ENCODE data around the gene SERPINB12.

The SERPINB12 gene

DNA sequence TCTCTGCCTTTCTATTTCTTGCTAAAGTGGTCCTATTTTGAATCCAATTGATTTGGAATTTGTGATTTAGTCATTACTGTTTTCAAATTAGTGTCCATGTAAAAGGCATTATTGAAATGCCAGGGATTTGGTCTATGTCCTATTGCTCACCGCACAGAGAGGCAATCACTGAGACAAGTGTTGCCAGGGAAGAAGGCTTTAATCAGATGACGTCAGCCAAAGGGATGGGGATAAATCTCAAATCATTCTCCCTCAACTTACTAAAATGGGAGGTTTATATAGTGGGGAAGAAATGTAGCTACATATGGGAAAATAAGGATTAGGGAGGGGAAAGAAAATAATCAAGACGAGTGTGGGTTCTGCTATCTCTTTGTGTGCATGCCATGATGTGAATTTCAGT lies 9.6 kb downstream of the SERPINB12 start:
- no peak for DNase-seq (ENCODE audit: low read depth in 2 of 2)

DNA sequence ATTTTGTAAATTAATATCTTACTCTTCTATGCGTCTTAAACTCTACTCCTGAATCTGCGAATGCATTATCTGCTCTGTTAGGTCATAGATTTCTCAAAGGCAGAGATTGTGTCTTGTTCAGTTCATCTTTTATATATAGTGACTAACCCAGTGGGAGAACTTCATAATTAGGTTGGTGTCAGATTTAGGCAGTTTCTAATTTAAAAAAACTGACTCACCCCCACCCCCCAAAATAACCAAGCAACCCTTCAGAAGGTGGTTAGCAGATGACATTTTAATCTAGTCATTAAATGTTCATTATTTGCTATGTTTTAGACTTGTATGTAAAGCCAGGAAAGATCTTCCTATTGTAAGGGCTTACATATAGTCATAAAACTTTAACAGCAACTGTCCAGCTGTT lies 10.4 kb downstream of the SERPINB12 start:
- no peak for DNase-seq (ENCODE audit: low read depth in 2 of 2)

DNA sequence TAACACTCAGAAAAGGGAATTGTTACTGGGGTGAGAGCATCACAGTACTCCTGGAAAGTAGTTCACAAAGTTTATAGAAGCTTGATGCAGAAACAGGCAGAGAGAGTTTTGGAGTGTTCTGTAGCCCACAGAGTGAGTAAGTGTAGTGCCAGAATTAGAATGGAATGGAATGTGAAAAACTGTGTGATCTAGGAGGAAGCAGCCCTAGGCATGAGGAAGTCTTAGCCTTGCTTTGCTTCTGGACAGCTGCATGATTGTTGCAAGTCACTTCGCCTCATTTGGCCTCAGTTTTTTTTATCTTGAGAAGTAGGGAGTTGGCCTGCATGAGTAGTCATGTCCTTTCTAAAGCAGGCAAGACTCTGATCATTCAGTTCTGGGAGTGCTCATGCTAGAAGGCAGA lies 10.9 kb downstream of the SERPINB12 start:
- DNase-seq (ENCODE audit: low read depth in 2 of 2) = no peak

DNA sequence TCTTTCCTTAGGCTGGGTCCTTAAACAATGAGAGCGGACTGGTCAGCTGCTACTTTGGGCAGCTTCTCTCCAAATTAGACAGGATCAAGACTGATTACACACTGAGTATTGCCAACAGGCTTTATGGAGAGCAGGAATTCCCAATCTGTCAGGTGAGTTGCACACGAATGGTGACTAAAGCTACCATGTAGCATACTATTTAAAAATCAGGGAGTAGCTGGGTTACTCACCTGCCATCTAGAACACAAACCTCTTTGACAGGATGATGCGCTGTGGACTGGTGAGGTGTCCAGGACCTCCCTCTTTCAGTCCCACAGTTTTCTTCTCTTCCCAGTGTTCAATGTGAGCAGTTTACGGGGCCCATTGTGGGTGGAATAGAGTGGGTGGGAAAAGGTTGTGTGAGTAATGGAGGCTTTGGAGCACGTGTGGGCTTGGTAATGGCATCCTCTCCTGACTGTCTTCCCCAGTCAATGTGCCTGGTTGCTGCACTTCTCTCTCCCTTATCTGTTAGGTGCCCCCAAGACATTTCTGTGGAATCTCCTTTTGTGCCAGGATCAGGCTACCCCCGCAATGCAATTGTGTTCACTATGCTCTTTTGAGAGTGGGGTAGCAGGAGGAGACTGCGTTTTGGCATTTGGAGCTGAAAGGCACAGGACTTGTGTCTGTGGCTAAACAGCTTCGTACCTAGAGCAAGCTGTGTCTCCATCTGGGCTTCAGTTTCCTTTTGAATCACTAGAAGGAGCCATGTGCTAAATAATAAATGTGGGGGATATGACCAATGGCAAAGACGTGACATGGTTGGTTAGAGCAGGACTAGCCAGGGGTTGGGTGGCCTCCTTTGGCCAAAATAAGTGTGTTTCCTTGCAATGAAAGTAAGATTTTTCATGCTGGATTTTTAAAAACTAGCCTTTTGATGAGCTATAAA lies 17.7 kb downstream of the SERPINB12 start:
- DNase-seq (ENCODE audit: low read depth in 2 of 2) = no peak

DNA sequence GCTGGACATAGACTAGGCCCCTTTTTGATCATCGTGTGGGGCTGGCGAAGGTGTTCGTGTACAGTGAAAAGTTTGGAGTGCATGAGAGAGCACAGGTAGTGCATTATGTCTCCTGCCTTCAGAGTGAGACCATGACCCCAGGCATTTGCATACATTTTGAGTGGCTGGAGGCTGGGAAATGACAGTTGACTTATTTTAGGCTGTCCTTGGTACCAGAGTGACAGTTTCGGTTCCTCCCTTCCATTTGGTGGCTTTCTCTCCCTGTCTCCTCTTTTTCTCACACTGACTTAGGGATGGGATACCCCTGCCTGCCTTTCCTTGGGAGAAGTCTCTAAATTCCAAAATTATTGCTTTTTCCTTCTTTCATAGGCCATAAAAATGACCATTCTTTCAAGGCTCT lies 20.1 kb downstream of the SERPINB12 start:
- no peak for DNase-seq (ENCODE audit: low read depth in 2 of 2)

DNA sequence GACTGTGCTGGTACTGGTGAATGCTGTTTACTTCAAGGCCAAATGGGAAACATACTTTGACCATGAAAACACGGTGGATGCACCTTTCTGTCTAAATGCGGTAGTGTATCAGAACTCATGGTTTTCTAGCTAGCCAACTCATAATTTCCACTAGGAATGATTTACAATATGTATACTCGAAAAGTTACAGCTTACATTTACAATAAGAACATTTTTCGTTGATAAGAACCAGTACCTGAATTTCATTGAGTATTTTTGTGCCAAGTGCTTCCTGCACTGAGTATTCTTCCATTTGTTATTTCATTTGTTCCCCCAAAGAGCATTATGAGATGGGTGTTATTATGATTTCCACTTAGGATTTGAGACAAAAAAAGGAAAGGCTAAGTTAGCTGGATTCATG lies 21.9 kb downstream of the SERPINB12 start:
- DNase-seq (ENCODE audit: low read depth in 2 of 2) = no peak

DNA sequence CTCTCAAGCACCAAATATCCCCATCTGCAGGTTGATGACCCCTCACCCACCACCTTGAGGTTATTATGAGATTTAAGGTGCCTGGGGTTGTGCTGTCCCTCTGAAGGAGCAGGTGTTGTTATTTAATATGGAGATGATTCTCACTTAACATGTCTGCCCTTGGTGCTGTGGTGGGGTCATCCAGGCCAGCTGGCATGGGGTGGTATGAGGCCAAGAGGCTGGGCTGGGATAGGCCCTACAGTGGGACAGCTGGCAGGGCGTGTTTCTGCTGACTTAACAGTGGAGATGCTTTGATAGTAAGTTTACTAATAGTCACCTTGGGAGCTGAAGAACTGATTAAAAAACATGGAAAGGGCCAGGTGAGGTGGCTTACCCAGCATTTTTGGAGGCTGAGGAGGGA lies 22.4 kb downstream of the SERPINB12 start:
- no peak for DNase-seq (ENCODE audit: low read depth in 2 of 2)

DNA sequence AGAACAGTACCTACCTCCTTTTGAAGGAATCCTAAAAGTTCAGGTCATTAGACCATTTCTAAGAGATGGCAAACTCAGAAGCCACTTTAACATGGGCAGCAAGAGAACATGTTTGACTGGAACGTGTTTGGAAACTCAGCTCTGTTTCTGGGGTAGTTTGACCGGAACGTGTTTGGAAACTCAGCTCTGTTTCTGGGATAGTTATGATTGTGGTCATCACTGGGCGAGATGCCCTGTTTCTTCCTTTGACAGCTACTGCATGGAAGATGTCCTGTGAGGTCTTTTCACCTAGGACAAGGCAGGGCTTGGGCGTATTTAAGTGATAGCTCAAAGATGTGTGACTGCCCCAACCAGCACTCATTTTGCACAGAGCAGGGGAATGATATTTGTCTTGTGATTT lies 25.1 kb downstream of the SERPINB12 start:
- no peak for DNase-seq (ENCODE audit: low read depth in 2 of 2)

DNA sequence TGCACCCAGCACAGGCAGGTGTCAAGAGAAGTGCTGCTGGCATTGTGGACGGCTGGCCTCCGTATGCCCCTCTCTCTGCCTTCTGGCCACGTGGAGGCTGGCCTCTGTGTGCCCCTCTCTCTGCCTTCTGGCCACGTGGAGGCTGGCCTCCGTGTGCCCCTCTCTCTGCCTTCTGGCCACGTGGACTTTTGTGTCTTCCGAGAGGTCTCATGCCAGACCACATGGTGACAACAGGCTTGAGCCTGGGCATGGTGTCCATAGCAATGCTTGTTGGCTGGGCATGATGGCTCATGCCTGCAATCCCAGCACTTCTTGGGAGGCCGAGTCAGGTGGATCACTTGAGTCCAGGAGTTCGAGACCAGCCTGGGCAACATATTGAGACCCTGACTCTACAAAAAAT lies 25.7 kb downstream of the SERPINB12 start:
- no peak for DNase-seq (ENCODE audit: low read depth in 2 of 2)

DNA sequence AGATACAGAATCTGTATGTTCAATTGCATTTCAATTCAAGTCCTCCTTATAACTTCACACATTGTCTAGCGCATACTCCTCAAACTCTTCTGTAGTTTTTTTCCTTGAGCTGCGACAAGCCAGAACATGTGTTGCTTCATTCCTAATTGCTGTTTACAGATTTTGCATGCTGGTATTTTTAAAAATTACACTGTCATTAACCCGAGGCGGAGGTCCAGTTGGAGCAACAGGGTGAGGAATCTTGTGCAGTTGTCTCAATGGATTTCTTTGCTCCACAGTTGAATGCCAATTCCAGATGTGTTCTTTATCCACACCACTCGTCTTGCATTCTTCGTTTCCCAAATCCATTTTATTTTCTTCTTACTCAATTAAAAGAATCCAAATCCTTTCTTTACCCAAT lies 28.6 kb downstream of the SERPINB12 start:
- DNase-seq (ENCODE audit: low read depth in 2 of 2) = no peak

DNA sequence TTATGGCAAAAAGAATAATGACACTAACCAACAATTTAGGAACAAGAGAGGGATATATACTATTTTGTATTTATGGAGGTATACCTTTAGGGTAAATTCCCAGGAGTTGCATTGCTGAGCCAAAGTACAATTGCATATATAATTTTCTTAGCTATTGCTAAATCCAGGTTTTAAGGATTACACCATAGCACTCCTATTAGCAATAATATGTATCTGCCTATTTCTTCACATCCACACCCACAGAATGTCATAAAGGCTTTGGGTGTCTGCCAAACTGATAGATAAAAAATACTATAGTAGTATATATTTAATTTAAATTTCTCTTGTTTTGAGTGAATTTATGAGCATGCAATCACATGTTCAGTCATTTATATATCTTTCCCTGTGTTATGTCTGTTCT lies 33.5 kb downstream of the SERPINB12 start:
- no peak for DNase-seq (ENCODE audit: low read depth in 2 of 2)

DNA sequence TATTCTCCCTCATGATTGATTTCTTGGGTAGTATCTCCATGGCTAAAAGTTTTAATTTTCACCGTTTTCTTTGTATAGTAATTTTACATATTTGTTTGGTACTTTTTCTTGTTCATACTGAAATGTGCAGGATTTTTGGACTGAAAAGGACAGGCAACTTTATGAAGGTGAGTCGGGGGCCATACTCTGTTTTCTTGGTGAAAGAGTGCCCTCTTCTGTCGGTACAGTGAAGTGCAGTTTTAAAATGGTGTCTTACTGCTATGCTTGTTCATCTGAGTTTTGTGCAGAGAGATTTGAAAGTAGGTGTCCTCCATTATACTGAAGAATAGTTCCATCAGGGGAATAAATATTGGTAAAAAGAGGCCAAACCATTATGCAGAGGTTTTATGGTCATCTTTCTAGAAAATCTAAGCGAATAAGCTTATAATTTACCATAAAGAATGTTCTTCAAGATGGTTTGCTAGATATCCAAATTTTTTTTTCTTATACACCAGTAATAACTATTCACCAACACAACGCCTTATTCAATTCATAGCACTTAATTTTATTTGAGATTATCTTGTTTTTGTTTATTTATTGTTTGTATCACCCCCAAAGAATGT lies 36.3 kb downstream of the SERPINB12 start:
- DNase-seq (ENCODE audit: low read depth in 2 of 2) = no peak

DNA sequence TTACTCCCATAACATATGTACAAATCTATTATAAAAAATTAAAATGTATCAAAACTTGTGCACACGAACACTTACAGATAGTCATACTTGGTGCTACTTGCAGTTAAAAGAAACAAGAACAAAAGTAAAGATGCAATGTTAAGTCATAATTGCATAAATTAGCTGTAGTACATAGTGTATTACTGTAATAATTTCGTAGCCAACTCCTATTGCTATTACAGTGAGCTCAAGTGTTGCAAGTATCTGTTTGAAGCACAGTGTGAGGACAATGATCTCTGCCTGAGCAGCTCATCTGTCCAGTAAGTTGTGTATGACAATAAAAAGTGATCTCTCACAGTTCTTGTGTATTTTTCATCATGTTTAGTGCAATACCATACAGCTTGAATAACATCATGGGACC lies 37.4 kb downstream of the SERPINB12 start:
- DNase-seq (ENCODE audit: low read depth in 2 of 2) = no peak

DNA sequence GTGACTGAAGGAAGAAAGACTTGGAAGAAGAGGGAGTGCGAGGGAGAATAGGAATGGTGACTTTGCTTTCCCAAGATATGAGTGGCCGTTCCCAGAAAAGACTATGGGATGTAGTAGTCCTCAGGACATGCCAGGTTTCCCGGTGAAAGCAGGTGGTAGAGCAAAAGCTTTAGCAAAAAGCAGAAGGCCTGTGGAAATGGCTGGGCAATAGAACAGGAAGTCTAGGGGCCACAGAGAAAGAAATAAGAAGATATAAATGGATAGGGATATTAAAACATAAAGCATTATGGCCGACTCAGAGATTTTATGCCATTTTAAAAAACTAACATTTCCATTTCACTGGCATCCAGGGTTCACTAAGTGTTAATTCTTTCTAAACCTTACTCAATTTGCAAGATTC lies 43.8 kb downstream of the SERPINB12 start:
- DNase-seq (ENCODE audit: low read depth in 2 of 2) = no peak

DNA sequence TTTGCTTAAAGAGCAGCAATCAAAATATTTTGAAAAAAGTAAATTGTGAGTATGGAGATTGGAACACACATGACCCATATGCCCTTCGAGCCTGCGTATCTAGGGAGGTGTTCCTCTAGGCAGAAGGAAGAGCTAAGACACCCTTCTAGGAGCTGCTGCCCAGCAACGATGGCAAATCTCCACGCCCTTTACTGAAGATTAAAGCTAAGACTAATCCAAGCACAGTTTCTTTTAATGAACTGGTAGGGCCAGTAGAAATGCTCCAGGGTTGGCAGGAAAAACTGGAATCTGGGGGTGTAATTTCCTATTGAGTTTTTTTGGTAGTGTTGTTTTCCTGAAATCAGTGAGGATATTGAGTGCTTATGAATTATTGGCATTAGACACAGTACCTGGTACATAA lies 44.3 kb downstream of the SERPINB12 start:
- no peak for DNase-seq (ENCODE audit: low read depth in 2 of 2)

DNA sequence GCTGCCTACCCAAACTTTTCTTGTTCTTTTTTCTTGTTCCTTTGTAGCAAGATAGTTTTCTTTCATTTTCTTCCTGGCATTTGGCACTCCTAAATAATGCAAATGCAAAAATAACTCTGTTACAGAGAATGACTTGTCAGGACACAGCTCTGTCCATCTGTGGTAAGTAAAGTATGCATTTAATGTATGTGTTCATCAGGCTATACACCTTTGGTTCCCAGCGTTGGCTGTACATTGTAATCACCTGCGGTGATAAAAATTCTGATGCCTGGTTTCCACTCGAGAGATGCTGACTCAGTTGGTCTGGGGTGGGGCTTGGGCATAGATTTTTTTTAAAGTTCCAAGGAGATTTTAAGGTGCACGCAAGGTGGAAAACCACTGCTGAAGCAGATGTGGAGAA lies 44.8 kb downstream of the SERPINB12 start, which contains the start of gene SERPINB13:
TSS of gene SERPINB13 (plus strand) at position 378 of the 400 bp plus-strand sequence. CDS start 1,325 bp downstream, outside the sequence.
- DNase-seq (ENCODE audit: low read depth in 2 of 2) = no peak

DNA sequence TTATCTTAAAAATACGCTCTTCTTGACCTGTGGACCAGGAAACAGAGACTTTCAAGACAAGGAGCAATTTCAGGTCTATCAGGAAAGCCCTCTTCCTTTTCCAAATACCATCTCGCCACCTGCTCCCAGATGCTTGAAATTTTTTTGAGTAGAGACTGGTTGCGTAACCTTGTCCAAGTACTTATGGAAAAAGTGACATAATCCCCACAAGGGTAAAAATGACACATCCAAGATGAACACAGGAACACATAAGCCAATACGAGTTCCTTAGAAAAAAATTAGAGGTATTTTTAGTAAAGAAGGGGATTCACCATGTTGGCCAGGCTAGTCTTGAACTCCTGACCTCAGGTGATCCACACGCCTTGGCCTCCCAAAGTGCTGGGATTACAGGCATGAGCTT lies 46.7 kb downstream of the SERPINB12 start:
- no peak for DNase-seq (ENCODE audit: low read depth in 2 of 2)

DNA sequence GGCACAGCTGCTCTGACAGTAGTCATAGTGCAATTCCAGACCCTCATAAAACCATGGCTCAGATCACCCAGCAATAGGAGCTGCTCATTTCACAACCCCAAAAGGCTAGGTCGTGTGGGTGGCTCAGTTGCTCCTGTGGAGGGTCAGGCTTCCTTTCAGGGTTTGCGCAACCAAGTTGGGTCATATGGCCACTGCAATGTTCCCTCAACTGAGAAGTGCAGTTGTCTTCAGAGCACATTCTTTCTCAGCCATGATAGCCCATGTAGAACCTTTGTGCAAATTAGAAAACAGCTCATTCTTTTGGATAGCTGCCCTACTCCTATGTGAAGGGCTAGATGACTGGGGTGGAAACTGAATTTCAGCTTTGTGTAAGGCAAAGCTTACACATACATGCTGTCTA lies 48.2 kb downstream of the SERPINB12 start:
- DNase-seq (ENCODE audit: low read depth in 2 of 2) = no peak

DNA sequence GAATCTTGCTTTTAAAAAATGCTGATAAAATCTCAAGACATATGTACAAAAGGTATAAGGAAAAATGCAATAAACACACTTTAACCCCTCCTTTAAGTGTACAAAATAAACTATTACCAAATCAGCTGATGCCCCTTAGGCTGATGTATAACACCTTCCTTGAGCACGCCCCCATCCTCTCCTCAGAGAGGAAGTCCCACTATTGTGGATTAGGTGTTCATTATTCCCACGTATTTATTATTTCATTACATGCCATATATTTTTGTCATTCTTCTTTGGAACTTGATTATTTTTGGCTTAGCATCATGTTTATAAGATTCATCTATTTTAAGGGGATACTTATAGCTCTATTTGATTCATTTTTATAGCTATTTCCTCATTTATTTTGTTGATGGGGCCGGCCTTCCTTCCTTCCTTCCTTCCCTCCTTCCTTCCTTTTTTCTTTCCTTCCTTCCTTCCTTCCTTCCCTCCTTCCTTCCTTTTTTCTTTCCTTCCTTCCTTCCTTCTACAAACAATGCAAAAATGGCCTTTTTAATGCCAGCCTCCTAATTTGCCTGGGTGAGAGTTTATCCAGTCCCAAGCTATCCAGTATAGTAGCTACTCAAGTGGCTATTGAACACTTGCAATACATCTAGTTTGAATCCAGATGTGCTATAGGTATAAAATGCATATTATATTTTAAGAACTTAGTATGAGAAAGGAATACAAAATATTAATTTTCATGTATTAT lies 49.0 kb downstream of the SERPINB12 start:
- DNase-seq (ENCODE audit: low read depth in 2 of 2) = no peak

DNA sequence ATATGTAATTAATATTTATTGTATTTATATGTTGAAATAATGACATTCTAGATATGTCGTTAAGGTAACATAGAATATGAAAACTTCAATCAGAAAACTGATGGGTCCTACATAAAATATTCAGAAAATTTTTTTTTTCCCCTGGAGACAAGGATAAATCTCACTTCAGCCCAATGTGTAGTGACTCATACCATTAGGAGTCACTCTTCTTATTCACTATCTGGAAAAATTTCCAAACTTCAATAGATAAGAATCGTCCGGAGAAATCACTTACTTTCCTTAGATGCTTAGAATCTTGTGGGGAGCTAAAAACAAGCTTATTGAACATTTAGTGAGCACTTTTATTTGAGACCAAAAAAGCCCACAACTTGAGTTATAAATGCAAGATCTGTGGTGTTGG lies 49.6 kb downstream of the SERPINB12 start:
- no peak for DNase-seq (ENCODE audit: low read depth in 2 of 2)

DNA sequence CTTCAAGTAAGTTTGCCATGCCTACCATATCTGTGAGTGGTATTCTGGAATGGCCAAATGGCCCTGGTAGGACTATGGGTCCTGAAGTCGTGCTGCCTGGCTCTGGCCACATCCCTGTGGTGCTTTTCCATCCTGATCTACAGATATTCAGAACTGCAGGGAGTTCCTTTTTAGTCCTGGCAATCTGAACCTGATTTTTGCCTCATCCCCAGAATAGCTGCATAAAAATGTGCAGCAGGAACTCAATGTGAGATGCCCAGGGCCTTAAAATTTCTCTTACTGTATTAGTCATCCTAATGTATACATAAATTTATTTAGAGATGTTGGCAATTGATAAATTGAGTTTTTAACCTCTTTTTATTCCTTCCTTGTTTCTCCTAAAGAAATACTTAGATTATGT lies 50.3 kb downstream of the SERPINB12 start:
- no peak for DNase-seq (ENCODE audit: low read depth in 2 of 2)

DNA sequence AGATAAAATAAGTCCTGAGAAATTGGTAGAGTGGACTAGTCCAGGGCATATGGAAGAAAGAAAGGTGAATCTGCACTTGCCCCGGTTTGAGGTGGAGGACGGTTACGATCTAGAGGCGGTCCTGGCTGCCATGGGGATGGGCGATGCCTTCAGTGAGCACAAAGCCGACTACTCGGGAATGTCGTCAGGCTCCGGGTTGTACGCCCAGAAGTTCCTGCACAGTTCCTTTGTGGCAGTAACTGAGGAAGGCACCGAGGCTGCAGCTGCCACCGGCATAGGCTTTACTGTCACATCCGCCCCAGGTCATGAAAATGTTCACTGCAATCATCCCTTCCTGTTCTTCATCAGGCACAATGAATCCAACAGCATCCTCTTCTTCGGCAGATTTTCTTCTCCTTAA lies 54.8 kb downstream of the SERPINB12 start:
- no peak for DNase-seq (ENCODE audit: low read depth in 2 of 2)

DNA sequence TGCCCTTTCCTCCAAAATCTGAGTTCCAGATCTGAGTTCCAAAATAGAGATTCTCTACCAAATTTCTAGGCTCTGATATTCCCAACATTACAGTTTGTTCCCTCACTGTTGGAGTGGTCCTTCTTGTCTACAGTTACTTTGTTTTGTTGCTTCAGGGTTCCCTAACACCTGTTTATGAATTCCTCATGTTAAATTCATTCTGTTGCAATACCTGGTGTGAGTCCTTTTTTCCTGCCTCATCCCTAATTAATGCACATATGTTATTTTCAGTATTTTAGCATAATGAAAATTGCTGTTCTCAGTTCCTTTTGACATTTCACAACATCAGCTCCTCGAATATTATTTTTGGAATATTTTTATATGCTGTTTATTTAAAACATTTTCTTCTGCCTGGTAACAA lies 61.2 kb downstream of the SERPINB12 start:
- no peak for DNase-seq (ENCODE audit: low read depth in 2 of 2)
